HG02678 (cell line): ENCODE data around the gene GSTA2.
"Not testable (repeated sequence)": the region's sequence is repeated elsewhere in the genome, so short reads cannot be mapped to it uniquely, and the experiment has no call there.

Experiments used
- ATAC-seq: cut with Tn5 transposase; IDR thresholded peaks from one replicate; pipeline ENCODE4 v1.9.1; 2021; ENCODE audit warnings: mild to moderate bottlenecking, moderate library complexity; ENCODE audit not compliant: unreplicated experiment

The GSTA2 gene

DNA sequence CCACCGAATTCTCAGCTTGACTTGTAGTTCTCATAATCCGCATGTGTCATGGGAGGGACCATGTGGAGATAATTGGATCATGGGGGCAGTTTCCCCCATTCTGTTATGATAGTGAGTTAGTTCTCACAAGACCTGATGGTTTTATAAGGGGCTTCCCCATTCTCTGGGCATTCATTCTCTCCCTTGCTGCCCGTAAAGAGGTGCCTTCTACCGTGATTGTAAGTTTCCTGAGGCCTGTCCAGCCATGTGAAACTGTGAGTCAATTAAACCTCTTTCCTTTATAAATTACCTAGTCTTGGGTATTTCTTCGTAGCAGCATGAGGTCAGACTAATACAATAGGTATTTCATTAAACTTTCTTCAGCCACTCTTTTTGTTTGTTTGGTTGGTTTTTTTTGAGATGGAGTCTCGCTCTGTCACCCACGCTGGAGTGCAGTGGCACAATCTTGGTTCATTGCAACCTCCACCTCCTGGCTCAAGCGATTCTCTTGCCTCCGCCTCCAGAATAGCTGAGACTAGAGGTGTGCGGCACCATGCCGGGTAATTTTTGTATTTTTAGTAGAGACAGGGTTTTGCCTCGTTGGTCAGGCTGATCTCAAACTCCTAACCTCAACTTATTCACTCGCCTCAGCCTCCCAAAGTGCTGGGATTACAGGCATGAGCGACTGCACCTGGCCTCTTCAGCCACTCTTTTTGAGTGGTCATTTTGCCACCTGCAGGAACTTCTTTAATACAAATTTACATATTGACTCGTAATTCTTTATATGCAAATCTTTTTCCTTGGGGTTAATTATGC, 36.3 kb downstream of the GSTA2 start:
- ATAC-seq, result no peak

DNA sequence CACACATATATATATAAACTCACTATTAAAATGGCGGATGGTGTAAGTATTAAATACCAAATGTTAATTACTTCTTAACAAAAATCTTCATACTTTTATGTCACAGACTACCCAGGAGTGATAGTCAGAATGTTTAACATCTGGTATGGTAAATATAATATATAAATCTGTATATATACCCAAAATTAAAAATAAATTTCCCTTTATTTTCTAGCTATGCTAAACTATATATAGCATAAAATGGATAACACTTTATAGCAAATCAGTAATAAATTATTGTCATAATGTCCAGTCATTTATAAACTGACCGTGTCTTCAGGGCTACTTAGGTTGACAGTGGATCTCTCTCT, 37.1 kb downstream of the GSTA2 start:
- no peak for ATAC-seq

DNA sequence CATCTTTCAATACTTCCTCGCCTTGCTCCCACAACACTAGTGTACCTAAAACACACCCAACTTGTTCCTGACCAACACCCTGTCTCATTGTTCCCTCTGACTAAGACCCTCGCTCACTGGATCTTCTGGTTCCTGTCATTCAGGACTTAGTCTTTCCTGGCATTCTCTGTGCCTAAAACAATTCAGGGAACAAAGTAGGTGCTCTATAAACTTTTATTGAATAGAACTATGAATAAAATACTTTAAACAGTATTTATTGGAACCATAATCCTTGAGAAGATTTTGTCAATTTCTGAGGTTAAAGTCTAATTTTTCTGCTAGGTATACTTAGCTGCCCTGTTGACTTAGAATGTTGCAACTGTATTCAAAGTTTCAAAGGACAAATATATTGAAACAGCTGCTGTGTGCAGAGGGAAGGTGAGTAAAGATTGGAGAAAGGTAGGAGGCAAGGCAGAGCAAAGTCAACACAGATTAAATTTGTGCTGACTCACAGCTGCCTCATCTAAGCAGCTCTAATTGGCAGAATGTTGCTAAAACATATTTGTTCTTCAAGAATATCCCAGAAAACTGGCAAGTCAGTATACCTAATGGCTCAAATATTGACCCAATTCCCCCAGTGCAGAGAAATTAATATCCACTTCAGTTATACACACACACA, 37.6 kb downstream of the GSTA2 start:
- no peak for ATAC-seq

DNA sequence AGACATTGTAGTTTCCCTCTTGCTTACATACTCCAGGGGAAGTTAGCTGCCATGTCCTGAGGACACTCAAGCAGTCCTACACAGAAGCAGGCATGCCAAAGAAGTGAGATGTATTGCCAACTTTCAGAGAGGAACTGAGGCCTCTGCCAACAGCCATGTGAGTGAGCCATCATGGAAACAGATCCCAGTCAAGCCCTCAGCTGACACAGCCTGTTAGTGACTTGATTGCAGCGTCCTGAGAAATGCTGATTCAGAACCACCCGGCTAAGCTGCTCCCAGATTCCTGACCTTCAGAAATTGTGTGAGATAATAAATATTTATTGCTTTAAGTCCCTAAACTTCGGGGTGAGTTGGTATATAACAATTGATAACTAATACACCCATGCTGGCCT, 38.1 kb downstream of the GSTA2 start:
- ATAC-seq, result no peak

DNA sequence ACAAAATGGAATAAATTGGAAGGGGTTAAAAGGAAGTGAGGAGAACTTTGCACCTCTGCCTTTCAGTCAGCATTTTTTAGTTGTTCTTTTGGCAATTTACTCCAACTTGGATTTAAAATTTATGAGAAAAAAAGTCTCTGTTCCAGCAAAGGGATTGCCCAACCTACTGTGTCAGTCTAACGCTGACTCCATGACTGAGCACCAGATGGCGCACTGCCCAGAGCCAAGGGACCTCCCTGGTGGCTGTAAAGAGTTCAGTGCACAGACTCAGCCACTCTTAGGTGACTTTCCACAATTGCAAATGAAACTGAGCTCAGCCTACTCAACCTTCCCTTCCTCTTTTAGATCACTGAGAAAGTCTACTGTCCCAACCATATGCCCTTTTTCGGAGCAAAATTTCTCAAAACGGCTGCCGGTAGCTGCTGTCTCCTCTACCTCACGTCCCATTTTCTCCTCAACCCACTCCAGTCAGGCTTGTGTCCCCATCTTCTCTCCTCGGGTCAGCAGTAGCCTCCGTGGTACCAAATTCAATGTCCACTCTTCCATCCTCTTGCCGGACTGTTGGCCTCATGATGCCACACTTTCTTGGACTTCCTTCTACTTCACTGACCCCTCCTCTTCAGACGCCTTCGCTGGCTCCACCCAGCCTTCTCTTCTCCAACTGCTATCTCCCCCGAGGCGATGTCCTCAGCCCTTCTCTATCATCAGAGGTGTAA, 38.7 kb downstream of the GSTA2 start:
- ATAC-seq, result peak; percentile 99

- no peak for ATAC-seq
These were observed 39.3 kb downstream of the GSTA2 start for GRCh38 chr6:52724042-52724405.

DNA sequence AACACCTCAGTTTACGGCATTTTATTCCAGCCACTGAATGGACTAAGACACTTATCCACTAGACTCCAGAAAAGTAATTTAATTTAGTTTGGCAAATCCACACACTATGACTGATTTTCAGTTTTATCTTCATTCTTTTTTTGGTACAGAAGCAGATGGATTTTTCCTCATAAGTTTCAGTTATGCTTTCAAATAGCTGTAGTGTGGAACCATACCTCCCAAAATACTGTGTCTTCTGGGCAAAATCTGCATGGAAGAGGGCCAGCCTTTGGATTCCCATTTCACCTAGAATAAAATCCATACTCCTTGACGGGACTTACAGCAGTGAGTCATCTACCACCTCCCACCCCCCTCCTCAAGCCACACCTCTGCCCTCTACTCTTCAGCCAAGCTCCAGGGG, 43.0 kb downstream of the GSTA2 start:
- ATAC-seq, result no peak

- ATAC-seq, result no peak
These were observed 44.7 kb downstream of the GSTA2 start for GRCh38 chr6:52718550-52718949.

DNA sequence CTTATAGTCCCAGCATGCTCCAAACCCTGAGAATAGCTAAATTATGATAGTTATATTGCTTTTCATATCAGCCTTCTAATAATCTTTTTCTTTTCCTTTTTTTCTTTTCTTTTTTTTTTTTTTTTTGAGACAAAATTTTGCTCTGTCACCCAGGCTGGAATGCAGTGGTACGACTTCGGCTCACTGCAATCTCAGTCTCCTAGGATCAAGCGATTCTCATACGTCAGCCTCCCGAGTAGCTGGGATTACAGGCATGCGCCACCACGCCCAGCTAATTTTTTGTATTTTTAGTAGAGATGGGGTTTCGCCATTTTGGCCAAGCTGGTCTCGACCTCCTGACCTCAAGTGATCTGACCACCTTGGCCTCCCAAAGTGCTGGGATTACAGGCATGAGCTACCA, 48.5 kb downstream of the GSTA2 start:
- not testable (repeated sequence) for ATAC-seq

GRCh38 chr6:52712136-52712535, 51.1 kb downstream of the GSTA2 start:
- no peak for ATAC-seq

DNA sequence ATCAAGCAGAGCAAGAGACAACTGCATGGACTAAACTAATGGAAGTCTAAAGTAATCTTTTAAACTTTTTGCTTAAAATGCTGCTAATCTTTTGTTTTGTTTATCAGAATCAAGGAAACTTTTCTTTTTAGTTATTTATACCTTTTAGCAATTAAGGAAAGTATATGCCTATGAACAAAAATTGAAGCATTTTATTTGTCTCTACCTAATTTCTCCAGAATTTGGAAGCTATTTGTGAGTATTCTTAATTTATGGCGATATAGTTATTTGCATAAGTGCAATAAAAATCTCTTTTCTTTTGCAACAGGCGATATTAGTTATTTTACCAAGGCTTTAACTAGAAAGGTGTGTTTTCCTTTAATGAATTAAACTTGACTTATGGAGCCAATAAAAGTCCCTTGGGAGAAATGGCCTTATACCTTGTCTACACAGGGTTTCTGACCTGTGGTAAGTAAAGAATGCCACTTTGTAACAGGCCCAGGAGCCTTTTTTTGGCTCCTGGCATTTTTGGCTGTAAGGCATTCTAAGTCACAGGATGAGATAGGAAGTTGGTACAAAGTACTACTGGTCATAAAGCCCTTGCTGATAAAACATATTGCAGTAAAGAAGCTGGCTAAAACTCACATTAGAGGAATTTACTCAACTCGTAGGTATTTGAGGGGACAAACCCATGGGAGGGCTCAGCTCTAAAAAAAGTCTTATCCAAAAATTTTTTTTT, 55.2 kb downstream of the GSTA2 start:
- ATAC-seq, result no peak

DNA sequence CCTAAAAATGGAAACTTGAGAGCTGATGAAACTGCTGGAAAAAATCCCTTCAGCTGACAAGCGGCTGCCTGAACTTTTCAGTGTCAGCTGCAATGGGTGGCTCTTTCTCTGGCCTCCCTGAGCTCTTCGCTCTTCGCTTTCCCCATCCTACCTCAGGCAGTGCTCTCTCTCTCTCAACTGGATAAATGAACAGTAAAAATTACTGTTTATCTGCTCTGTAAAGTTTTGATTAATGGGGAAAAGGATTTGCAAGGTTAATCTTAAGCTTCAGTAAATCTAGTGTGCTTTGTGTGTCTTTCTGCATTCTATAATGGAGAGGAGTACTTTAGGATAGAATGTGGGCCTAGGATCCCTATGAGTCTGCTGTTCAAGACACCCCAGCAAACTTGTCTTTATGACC, 57.3 kb downstream of the GSTA2 start:
- ATAC-seq, result no peak

- ATAC-seq, result not testable (repeated sequence)
These were observed 58.3 kb downstream of the GSTA2 start for GRCh38 chr6:52704781-52705502.

DNA sequence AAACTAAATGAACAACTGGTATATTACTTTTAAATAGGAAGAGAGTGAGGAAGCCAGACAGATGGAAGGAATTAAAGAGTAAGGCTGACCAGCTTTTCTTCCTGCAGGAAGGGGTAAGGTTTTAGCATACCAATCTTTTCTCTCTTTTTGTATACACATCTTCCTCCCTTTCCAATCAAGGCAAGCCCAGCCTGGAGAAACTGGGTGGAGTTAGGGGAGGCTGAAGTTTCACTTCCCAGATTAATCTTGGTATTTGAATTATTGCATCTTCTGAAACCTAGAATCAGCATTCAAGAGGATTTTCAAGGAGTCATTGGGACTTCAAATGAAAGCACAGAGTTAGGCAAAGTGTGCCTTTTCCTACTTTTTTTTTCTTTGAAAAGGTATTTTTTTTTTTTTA, 59.2 kb downstream of the GSTA2 start:
- ATAC-seq, result no peak
